Panc1 (cell line): ENCODE results near the gene IGFBP4. TPM values are rescaled to one million over a fixed set of nuclear protein-coding genes. Genes with fewer than 3 reads are reported as not detected.

Experiments used
- ATAC-seq: fragments of 200-7000 bp; cut with Tn5 transposase; 2 replicates; pipeline ENCODE4 v1.9.1; 2020; ENCODE audit warnings: mild to moderate bottlenecking, moderate library complexity
- BruUV-seq: library from RNA; stranded (reverse); fragments of 400-500 nt; replicated peaks from 2 replicates; lab custom pipeline; 2021; lab: Mats Ljungman, UMichigan
- CTCF ChIA-PET: fragments of 300-600 bp; sonication (Branson Sonifier 250); formaldehyde crosslinking; loops from one replicate; lab custom pipeline; 2022; ENCODE audit warnings: antibody characterized with exemption; lab: Charles Lee
- POLR2A ChIA-PET: fragments of 300-600 bp; sonication (Branson Sonifier 250); formaldehyde crosslinking; loops from one replicate; lab custom pipeline; 2022; ENCODE audit warnings: antibody characterized with exemption; lab: Charles Lee
- DNase-seq: peaks from one replicate; pipeline ENCODE4 v3.0.0-alpha.2; 2010; ENCODE audit warnings: low read depth, low spot score
- H3K27ac ChIP-seq: 2 replicates; pipeline ENCODE4 v1.5.1; 2011; ENCODE audit warnings: mild to moderate bottlenecking, low read length, inconsistent platforms
- H3K27me3 ChIP-seq: fragments of 200-500 bp; sonication (Bioruptor generic); 2 replicates; pipeline ENCODE4 v1.6.0; 2014; ENCODE audit warnings: low read length, inconsistent platforms; ENCODE audit not compliant: control insufficient read depth, insufficient read depth
- H3K36me3 ChIP-seq: fragments of 200-500 bp; sonication (Bioruptor generic); 2 replicates; pipeline ENCODE4 v1.5.1; 2014; ENCODE audit warnings: inconsistent platforms, mild to moderate bottlenecking, low read length, moderate library complexity; ENCODE audit not compliant: control insufficient read depth, insufficient read depth
- H3K4me1 ChIP-seq: 2 replicates; pipeline ENCODE4 v1.5.1; 2011; ENCODE audit warnings: inconsistent platforms, mild to moderate bottlenecking, low read length, moderate library complexity; ENCODE audit not compliant: control insufficient read depth, insufficient read depth
- H3K4me3 ChIP-seq, 2 experiments: 2 replicates each; pipeline ENCODE4 v1.5.1; 2011 to 2012; ENCODE audit warnings: low read depth in 2 of 2, low read length in 2 of 2, mild to moderate bottlenecking in 2 of 2, inconsistent platforms in 1 of 2, moderate library complexity in 1 of 2
- H3K9me3 ChIP-seq: fragments of 200-500 bp; sonication (Bioruptor generic); 2 replicates; pipeline ENCODE4 v1.5.1; 2014; ENCODE audit warnings: low read depth, mild to moderate bottlenecking, inconsistent platforms, low read length, moderate library complexity; ENCODE audit not compliant: control insufficient read depth, insufficient read depth
- CTCF ChIP-seq: fragments of 450-650 bp; IDR thresholded peaks from 2 replicates; pipeline ENCODE4 v1.5.1; 2017; ENCODE audit warnings: mild to moderate bottlenecking
- POLR2AphosphoS5 ChIP-seq: IDR thresholded peaks from 2 replicates; pipeline ENCODE4 v1.6.1; 2012; ENCODE audit warnings: mild to moderate bottlenecking, low read depth, low read length, moderate library complexity
- REST ChIP-seq, 2 experiments: IDR thresholded peaks; 2 replicates each; pipeline ENCODE4 v1.6.1; 2011 to 2012; ENCODE audit warnings: low read depth in 2 of 2, control low read depth in 1 of 2, low read length in 1 of 2, mild to moderate bottlenecking in 1 of 2, moderate library complexity in 1 of 2; ENCODE audit not compliant: insufficient read depth in 1 of 2
- SIN3A ChIP-seq: IDR thresholded peaks from 2 replicates; pipeline ENCODE4 v1.6.1; 2012; ENCODE audit warnings: low read depth, mild to moderate bottlenecking, low read length, moderate library complexity, borderline replicate concordance; ENCODE audit not compliant: insufficient read depth
- TCF7L2 ChIP-seq: IDR thresholded peaks from 2 replicates; pipeline ENCODE4 v1.6.1; 2011; ENCODE audit warnings: mild to moderate bottlenecking, low read depth, low read length, inconsistent platforms
- in situ Hi-C: cut with HindIII; loops from 2 replicates; pipeline ENCODE4 v1.10.0; 2016; ENCODE audit warnings: low sequenced_read_pairs, low pct_unique_long_range_greater_than_20kb
- intact Hi-C: fragments of 100-400 bp; cut with micrococcal nuclease; formaldehyde crosslinking; loops from one replicate; pipeline ENCODE4 v1.10.0; 2022; ENCODE audit not compliant: unreplicated experiment
- total RNA-seq: library from RNA; stranded (reverse); gene quantifications from one replicate; pipeline ENCODE4 v1.2.1, GENCODE V29; 2021; ENCODE audit not compliant: unreplicated experiment

IGFBP4 gene
- total RNA-seq, 1 experiment from 2014 or later = 27.1 TPM

GRCh38 chr17:40457964-40458791 lies 14.9 kb downstream of the IGFBP4 start (continued):
- no peak for TF ChIP-seq CTCF

GRCh38 chr17:40458851-40459482 lies 15.7 kb downstream of the IGFBP4 start:
- H3K36me3 ChIP-seq = no peaks in the 10 kb centered on the region
- no peak overlapping the region for H3K27ac ChIP-seq
- peaks cover 3% of the 10 kb centered on the region; the same call in 1 of the 2 replicates for H3K4me1 ChIP-seq
- BruUV-seq = no TSS peak
- H3K27me3 ChIP-seq = no peaks in the 10 kb centered on the region
- no peaks in the 10 kb centered on the region for H3K9me3 ChIP-seq
- POLR2A ChIA-PET = interaction anchor here (0.6 kb wide), 2 partner anchors 199 to 725 kb away, joined by 3 to 20 read pairs; no protein-coding TSS in a partner anchor
- CTCF ChIA-PET = no interaction called here
- ATAC-seq (no peak), DNase-seq (no peak)
- H3K4me3 ChIP-seq = no peak overlapping the region
- in situ Hi-C loops = no loop called here
- TF ChIP-seq SIN3A (no peak), TCF7L2 (no peak), POLR2AphosphoS5 (no peak), REST (IDR thresholded peaks at IDR 0.05; ENCODE audit: insufficient read depth in 1 of 2, low read depth in 2 of 2, low read length in 1 of 2) (no peak), CTCF (no peak)
- intact Hi-C loops = no loop called here
